ENCODE results near the gene LSM10.
A peak's percentile ranks its signal among the peaks of the same experiment; 100 is the strongest.

The LSM10 gene

GRCh38 chr1:36382231-36382630 lies 15.5 kb downstream of the LSM10 start:
- DNase-seq = no peak

GRCh38 chr1:36381405-36381804 lies 16.3 kb downstream of the LSM10 start:
- DNase-seq = no peak

- no peak for DNase-seq
Observed at GRCh38 chr1:36380782-36381181, 16.9 kb downstream of the LSM10 start.

GRCh38 chr1:36380143-36380619 lies 17.5 kb downstream of the LSM10 start:
- DNase-seq = no peak

- no peak for DNase-seq
Observed at GRCh38 chr1:36377791-36378492, 19.8 kb downstream of the LSM10 start.

- DNase-seq = no peak
Observed at GRCh38 chr1:36372617-36373016, 25.1 kb downstream of the LSM10 start.

GRCh38 chr1:36369061-36369861 lies 28.4 kb downstream of the LSM10 start:
- DNase-seq = peak; percentile 69 to 95

- no peak for DNase-seq
Observed at GRCh38 chr1:36367798-36368197, 29.9 kb downstream of the LSM10 start.

- DNase-seq = no peak
Observed at GRCh38 chr1:36367066-36367465, 30.6 kb downstream of the LSM10 start.

GRCh38 chr1:36366091-36366661 lies 31.5 kb downstream of the LSM10 start:
- no peak for DNase-seq

- no peak for DNase-seq
Observed at GRCh38 chr1:36365381-36365780, 32.3 kb downstream of the LSM10 start.

- DNase-seq = no peak
Observed at GRCh38 chr1:36359911-36360550, 37.7 kb downstream of the LSM10 start.

- no peak for DNase-seq
Observed at GRCh38 chr1:36359383-36359782, 38.3 kb downstream of the LSM10 start.

GRCh38 chr1:36358514-36359084 lies 39.1 kb downstream of the LSM10 start:
- DNase-seq = no peak

GRCh38 chr1:36355811-36356210 lies 41.9 kb downstream of the LSM10 start:
- DNase-seq = no peak

- no peak for DNase-seq
Observed at GRCh38 chr1:36354486-36354885, 43.2 kb downstream of the LSM10 start.

GRCh38 chr1:36352910-36353878 lies 44.5 kb downstream of the LSM10 start:
- no peak for DNase-seq

- peak in 1 of 2 experiments; percentile 34 for DNase-seq
Observed at GRCh38 chr1:36352125-36352909, 45.4 kb downstream of the LSM10 start.

- no peak for DNase-seq
Observed at GRCh38 chr1:36351227-36351977, 46.3 kb downstream of the LSM10 start.

GRCh38 chr1:36350659-36351226 lies 47.0 kb downstream of the LSM10 start:
- no peak for DNase-seq

Data from NCI-H526 (cell line).